Astrocyte (in vitro differentiated cells and primary cell): ENCODE measurements around the gene POLR3G. TPM values are rescaled to one million over a fixed set of nuclear protein-coding genes. Genes with fewer than 3 reads are reported as not detected.

Experiments
- DNase-seq: peaks from one replicate; pipeline ENCODE4 v3.0.0-alpha.2; 2010; ENCODE audit warnings: low read depth
- FAIRE-seq: peaks from 2 replicates; lab custom pipeline; 2011; peaks lifted over from hg19 to GRCh38; lab: Jason Lieb, UNC
- H2AFZ ChIP-seq: 2 replicates; pipeline ENCODE4 v1.6.0; 2012; ENCODE audit warnings: low read depth, low read length, inconsistent platforms
- H3K27ac ChIP-seq: 2 replicates; pipeline ENCODE4 v1.5.1; 2011; ENCODE audit warnings: low read depth, low read length, inconsistent platforms
- H3K27me3 ChIP-seq: 2 replicates; pipeline ENCODE4 v1.6.0; 2011; ENCODE audit warnings: low read length, inconsistent platforms; ENCODE audit not compliant: insufficient read depth
- H3K36me3 ChIP-seq: 2 replicates; pipeline ENCODE4 v1.5.1; 2011; ENCODE audit warnings: low read length, inconsistent platforms; ENCODE audit not compliant: insufficient read depth
- H3K4me1 ChIP-seq: 2 replicates; pipeline ENCODE4 v1.5.1; 2011; ENCODE audit warnings: low read length, inconsistent platforms; ENCODE audit not compliant: insufficient read depth
- H3K4me2 ChIP-seq: 2 replicates; pipeline ENCODE4 v1.6.0; 2012; ENCODE audit warnings: low read length, inconsistent platforms
- H3K4me3 ChIP-seq: 2 replicates; pipeline ENCODE4 v1.5.1; 2011; ENCODE audit warnings: low read depth, mild to moderate bottlenecking, low read length, inconsistent platforms; ENCODE audit not compliant: insufficient read depth
- H3K79me2 ChIP-seq: 2 replicates; pipeline ENCODE4 v1.6.0; 2012; ENCODE audit warnings: mild to moderate bottlenecking, low read length, inconsistent platforms; ENCODE audit not compliant: insufficient read depth
- H3K9ac ChIP-seq: 2 replicates; pipeline ENCODE4 v1.6.0; 2012; ENCODE audit warnings: mild to moderate bottlenecking, low read length, inconsistent platforms
- H3K9me3 ChIP-seq: 2 replicates; pipeline ENCODE4 v1.5.1; 2012; ENCODE audit warnings: low read depth, mild to moderate bottlenecking, low read length, inconsistent platforms; ENCODE audit not compliant: insufficient read depth
- H4K20me1 ChIP-seq: 2 replicates; pipeline ENCODE4 v1.6.0; 2012; ENCODE audit warnings: low read length, inconsistent platforms; ENCODE audit not compliant: insufficient read depth
- H3K27ac Mint-ChIP-seq: one replicate; pipeline ENCODE4 v1.8.0; 2021; ENCODE audit warnings: mild to moderate bottlenecking, mixed read lengths; ENCODE audit not compliant: unreplicated experiment
- H3K27me3 Mint-ChIP-seq: one replicate; pipeline ENCODE4 v1.8.0; 2021; ENCODE audit warnings: low read depth, mixed read lengths; ENCODE audit not compliant: unreplicated experiment
- H3K36me3 Mint-ChIP-seq: one replicate; pipeline ENCODE4 v1.8.0; 2021; ENCODE audit warnings: low read depth, mixed read lengths; ENCODE audit not compliant: unreplicated experiment
- H3K4me1 Mint-ChIP-seq: one replicate; pipeline ENCODE4 v1.8.0; 2021; ENCODE audit warnings: low read depth, mixed read lengths; ENCODE audit not compliant: unreplicated experiment
- H3K4me3 Mint-ChIP-seq: one replicate; pipeline ENCODE4 v1.8.0; 2021; ENCODE audit warnings: mild to moderate bottlenecking, moderate library complexity, mixed read lengths; ENCODE audit not compliant: unreplicated experiment
- H3K9me3 Mint-ChIP-seq: one replicate; pipeline ENCODE4 v1.8.0; 2021; ENCODE audit warnings: mild to moderate bottlenecking, mixed read lengths; ENCODE audit not compliant: unreplicated experiment
- EZH2 ChIP-seq: IDR thresholded peaks from 2 replicates; pipeline ENCODE4 v1.6.1; 2012; ENCODE audit warnings: mild to moderate bottlenecking, low read length, inconsistent platforms; ENCODE audit not compliant: insufficient read depth
- total RNA-seq: library from RNA; stranded (reverse); gene quantifications from 2 replicates; pipeline ENCODE4 v1.2.1, GENCODE V29; 2021
- TF ChIP-seq, protein P1 (sequence below): IDR thresholded peaks from 2 replicates; pipeline ENCODE4 v1.5.1; 2011; ENCODE audit warnings: low read depth, mild to moderate bottlenecking, inconsistent platforms, low read length, moderate library complexity; ENCODE audit not compliant: insufficient read depth

POLR3G gene
- total RNA-seq, 1 donor from 2014 or later, result 6.3 TPM

DNA sequence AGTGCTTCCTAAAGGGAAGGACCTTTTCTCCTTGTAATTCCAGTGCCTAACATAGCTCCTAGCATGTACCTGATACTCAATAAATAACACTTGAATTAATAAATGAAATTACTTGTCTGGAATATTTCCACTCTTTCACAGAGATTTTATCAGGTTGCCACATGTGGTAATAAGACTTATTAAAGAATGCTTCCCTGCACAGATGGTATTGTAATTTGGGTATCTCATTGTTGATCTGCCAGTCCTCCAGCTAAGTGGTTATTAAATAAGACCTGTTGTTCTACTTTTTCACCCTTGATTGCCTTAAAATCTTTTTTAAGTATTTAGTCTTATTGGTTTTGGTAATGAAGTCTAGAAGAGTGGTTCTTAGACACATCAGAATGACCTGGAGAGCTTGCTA, 37.0 kb upstream of the POLR3G start:
- H3K27me3 Mint-ChIP-seq, result peaks cover 2% of the 10 kb centered on the region
- H3K9me3 ChIP-seq, result no peaks in the 10 kb centered on the region
- H3K4me3 Mint-ChIP-seq, result no peak overlapping the region
- H3K4me1 Mint-ChIP-seq, result no peaks in the 10 kb centered on the region
- H2AFZ ChIP-seq, result no peak overlapping the region
- H3K9ac ChIP-seq, result no peak overlapping the region
- TF ChIP-seq, protein P1, sequence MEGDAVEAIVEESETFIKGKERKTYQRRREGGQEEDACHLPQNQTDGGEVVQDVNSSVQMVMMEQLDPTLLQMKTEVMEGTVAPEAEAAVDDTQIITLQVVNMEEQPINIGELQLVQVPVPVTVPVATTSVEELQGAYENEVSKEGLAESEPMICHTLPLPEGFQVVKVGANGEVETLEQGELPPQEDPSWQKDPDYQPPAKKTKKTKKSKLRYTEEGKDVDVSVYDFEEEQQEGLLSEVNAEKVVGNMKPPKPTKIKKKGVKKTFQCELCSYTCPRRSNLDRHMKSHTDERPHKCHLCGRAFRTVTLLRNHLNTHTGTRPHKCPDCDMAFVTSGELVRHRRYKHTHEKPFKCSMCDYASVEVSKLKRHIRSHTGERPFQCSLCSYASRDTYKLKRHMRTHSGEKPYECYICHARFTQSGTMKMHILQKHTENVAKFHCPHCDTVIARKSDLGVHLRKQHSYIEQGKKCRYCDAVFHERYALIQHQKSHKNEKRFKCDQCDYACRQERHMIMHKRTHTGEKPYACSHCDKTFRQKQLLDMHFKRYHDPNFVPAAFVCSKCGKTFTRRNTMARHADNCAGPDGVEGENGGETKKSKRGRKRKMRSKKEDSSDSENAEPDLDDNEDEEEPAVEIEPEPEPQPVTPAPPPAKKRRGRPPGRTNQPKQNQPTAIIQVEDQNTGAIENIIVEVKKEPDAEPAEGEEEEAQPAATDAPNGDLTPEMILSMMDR, result no peak
- TF ChIP-seq EZH2, result no peak
- no peaks in the 10 kb centered on the region for H3K4me1 ChIP-seq
- H3K36me3 Mint-ChIP-seq, result no peaks in the 10 kb centered on the region
- no peaks in the 10 kb centered on the region for H3K36me3 ChIP-seq
- H3K79me2 ChIP-seq, result no peaks in the 10 kb centered on the region
- H3K27ac Mint-ChIP-seq, result no peak overlapping the region
- H3K27me3 ChIP-seq, result peaks cover 2% of the 10 kb centered on the region
- no peak overlapping the region for H3K4me3 ChIP-seq
- H3K27ac ChIP-seq, result no peak overlapping the region
- DNase-seq, result no peak
- no peaks in the 10 kb centered on the region for H4K20me1 ChIP-seq
- FAIRE-seq, result no peak
- H3K9me3 Mint-ChIP-seq, result no peaks in the 10 kb centered on the region
- no peak overlapping the region for H3K4me2 ChIP-seq

DNA sequence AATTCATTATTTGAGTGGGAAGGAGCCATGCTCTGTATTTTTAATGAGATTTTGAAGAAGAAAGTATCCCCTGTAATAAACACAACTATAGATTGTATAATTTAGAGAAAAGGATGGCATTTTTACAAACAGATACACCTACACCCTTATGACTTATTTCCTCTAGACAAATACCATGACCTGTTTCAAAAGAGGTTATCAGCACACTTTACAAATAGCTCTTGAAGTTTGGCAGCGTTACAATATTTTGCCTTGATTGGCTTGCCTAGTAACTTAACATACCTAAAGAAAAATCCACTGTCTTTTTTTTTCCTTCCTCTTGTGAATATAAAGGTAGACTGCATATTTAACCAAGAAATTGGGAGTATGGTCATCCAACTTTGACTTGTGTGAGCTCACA, 36.6 kb upstream of the POLR3G start:
- no peak for FAIRE-seq
- Histone ChIP-seq H4K20me1 (no peaks in the 10 kb centered on the region), H3K36me3 (no peaks in the 10 kb centered on the region), H3K4me3 (no peak overlapping the region), H3K27ac (no peak overlapping the region), H3K79me2 (no peaks in the 10 kb centered on the region), H3K4me2 (no peak overlapping the region), H3K4me1 (no peaks in the 10 kb centered on the region), H3K27me3 (peaks cover 2% of the 10 kb centered on the region), H3K9ac (no peak overlapping the region), H2AFZ (no peak overlapping the region), H3K9me3 (no peaks in the 10 kb centered on the region)
- H3K27ac Mint-ChIP-seq, result no peak overlapping the region
- peaks cover 2% of the 10 kb centered on the region for H3K27me3 Mint-ChIP-seq
- no peaks in the 10 kb centered on the region for H3K9me3 Mint-ChIP-seq
- TF ChIP-seq, protein P1, result no peak
- no peak for TF ChIP-seq EZH2
- H3K36me3 Mint-ChIP-seq, result no peaks in the 10 kb centered on the region
- no peak overlapping the region for H3K4me3 Mint-ChIP-seq
- DNase-seq, result peak; percentile 19
- no peaks in the 10 kb centered on the region for H3K4me1 Mint-ChIP-seq

DNA sequence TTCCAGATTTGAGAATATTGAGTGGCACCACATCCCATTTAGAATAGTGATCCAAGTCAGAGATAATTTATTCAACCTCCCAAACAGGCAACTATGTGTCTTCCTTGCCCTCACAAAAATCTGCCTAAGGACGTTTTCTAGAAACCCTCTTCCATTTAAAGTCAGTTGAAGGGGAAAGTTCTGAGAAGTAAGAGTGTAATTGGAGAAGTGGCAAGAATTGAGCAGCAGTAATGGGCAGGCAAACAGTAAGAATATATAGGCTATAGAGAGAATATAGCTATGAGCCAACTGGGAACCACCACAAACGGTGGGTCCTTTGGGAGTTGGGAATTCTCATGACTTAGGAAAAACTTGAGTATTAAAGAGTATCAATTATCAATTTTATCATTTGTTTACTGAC, 34.0 kb upstream of the POLR3G start:
- H3K27me3 Mint-ChIP-seq, result peaks cover 2% of the 10 kb centered on the region
- Histone ChIP-seq H3K27ac (no peak overlapping the region), H3K36me3 (no peaks in the 10 kb centered on the region), H2AFZ (no peak overlapping the region), H3K9ac (no peak overlapping the region), H3K4me2 (no peak overlapping the region), H3K4me3 (no peak overlapping the region), H4K20me1 (no peaks in the 10 kb centered on the region), H3K9me3 (no peaks in the 10 kb centered on the region), H3K27me3 (peaks cover 2% of the 10 kb centered on the region), H3K4me1 (no peaks in the 10 kb centered on the region), H3K79me2 (no peaks in the 10 kb centered on the region)
- TF ChIP-seq, protein P1, result no peak
- TF ChIP-seq EZH2, result no peak
- no peak overlapping the region for H3K27ac Mint-ChIP-seq
- FAIRE-seq (no peak), DNase-seq (no peak)
- no peaks in the 10 kb centered on the region for H3K9me3 Mint-ChIP-seq
- H3K4me3 Mint-ChIP-seq, result no peak overlapping the region
- no peaks in the 10 kb centered on the region for H3K4me1 Mint-ChIP-seq
- H3K36me3 Mint-ChIP-seq, result no peaks in the 10 kb centered on the region
